Measurements from ENCODE around the gene ERCC4.

The ERCC4 gene

DNA sequence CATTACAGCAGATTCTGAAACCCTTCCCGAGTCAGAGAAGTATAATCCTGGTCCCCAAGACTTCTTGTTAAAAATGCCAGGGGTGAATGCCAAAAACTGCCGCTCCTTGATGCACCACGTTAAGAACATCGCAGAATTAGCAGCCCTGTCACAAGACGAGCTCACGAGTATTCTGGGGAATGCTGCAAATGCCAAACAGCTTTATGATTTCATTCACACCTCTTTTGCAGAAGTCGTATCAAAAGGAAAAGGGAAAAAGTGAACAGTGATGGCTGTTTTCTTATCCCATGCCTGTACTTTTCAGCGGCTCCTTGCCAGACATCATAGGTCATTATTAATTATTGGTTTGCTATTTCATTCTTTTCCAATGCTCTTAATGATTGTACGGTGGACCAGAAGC, 28.1 kb downstream of the ERCC4 start:
- Mint-ChIP-seq H3K27me3 (no peaks in the 10 kb centered on the region), H3K27ac (no peak overlapping the region), H3K4me1 (no peaks in the 10 kb centered on the region), H3K36me3 (ENCODE audit: low read depth) (peaks cover 30% of the 10 kb centered on the region), H3K4me3 (no peak overlapping the region), H3K9me3 (no peaks in the 10 kb centered on the region)
- ATAC-seq (no peak), DNase-seq (no peak)

- Mint-ChIP-seq H3K4me3 (no peak overlapping the region), H3K36me3 (ENCODE audit: low read depth) (peaks cover 18% of the 10 kb centered on the region), H3K27me3 (peaks cover 6% of the 10 kb centered on the region), H3K4me1 (no peaks in the 10 kb centered on the region), H3K27ac (no peak overlapping the region), H3K9me3 (no peaks in the 10 kb centered on the region)
- DNase-seq (no peak), ATAC-seq (no peak)
Observed at GRCh38 chr16:13950821-13951547, 31.0 kb downstream of the ERCC4 start.

- ATAC-seq (no peak), DNase-seq (no peak)
- H3K9me3 Mint-ChIP-seq: no peaks in the 10 kb centered on the region
- H3K4me1 Mint-ChIP-seq: peaks cover 5% of the 10 kb centered on the region
- H3K27ac Mint-ChIP-seq: no peak overlapping the region
- no peak overlapping the region for H3K4me3 Mint-ChIP-seq
- H3K36me3 Mint-ChIP-seq (ENCODE audit: low read depth): peaks cover 12% of the 10 kb centered on the region
- H3K27me3 Mint-ChIP-seq: peaks cover 11% of the 10 kb centered on the region
Observed at GRCh38 chr16:13951611-13952010, 31.7 kb downstream of the ERCC4 start.

GRCh38 chr16:13953501-13953900, 33.5 kb downstream of the ERCC4 start:
- DNase-seq (no peak), ATAC-seq (no peak)
- Mint-ChIP-seq H3K27me3 (peaks cover 13% of the 10 kb centered on the region), H3K36me3 (ENCODE audit: low read depth) (peaks cover 7% of the 10 kb centered on the region), H3K4me3 (no peak overlapping the region), H3K9me3 (no peaks in the 10 kb centered on the region), H3K27ac (no peak overlapping the region), H3K4me1 (peaks cover 17% of the 10 kb centered on the region)

GRCh38 chr16:13956635-13957196, 36.8 kb downstream of the ERCC4 start:
- Mint-ChIP-seq H3K9me3 (no peaks in the 10 kb centered on the region), H3K4me1 (peaks cover 17% of the 10 kb centered on the region), H3K27ac (no peak overlapping the region), H3K36me3 (ENCODE audit: low read depth) (no peaks in the 10 kb centered on the region), H3K27me3 (peaks cover 24% of the 10 kb centered on the region), H3K4me3 (peak overlapping the region; percentile 26)
- ATAC-seq (no peak), DNase-seq (no peak)

DNA sequence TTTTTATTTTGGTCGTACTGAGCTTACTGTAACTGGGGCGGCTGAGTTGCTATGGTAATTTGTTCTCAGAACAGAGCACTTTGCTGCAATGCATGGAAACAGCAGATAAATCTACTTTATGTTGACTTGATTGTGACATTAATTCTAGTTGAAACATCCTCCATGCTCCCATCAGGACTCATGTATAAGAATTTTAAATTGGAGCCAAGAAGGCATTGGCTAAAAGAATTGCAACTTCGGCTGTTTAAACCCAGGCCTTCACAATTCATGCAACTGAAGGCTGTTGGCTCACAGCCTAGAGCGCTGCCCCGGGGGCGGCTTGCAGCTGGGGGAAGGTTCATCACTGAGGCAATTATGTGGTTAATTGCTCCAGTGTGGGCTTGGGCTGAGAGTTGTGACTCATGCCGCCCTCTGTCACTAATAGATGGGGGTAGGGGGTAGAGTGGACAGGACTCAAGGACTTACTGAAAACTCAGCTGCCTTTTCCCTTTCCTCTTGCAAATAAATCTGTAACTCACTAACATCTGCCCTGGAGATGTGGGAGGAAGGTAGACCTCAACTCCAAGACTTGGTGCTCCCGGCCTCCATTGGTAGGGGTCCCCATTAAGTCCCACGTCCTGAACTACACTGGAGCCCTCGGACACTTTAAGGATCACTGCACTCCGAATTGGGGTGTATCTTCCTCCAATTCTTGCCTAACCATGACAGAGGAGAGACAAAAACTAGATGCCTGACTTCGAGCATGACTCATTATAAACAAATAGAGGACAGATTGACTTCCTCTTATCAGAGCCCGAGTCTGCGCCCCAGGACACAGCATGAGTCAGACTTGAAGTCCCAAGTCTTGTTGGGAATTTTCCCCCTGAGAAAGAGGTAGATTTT, 37.5 kb downstream of the ERCC4 start:
- Mint-ChIP-seq H3K4me3 (peak overlapping the region; percentile 26), H3K36me3 (ENCODE audit: low read depth) (no peaks in the 10 kb centered on the region), H3K4me1 (peaks cover 17% of the 10 kb centered on the region), H3K9me3 (no peaks in the 10 kb centered on the region), H3K27ac (no peak overlapping the region), H3K27me3 (peaks cover 29% of the 10 kb centered on the region)
- peak; percentile 66 for ATAC-seq
- peak; percentile 16 for DNase-seq

- DNase-seq (no peak), ATAC-seq (no peak)
- no peak overlapping the region for H3K27ac Mint-ChIP-seq
- H3K36me3 Mint-ChIP-seq (ENCODE audit: low read depth): no peaks in the 10 kb centered on the region
- H3K9me3 Mint-ChIP-seq: no peaks in the 10 kb centered on the region
- peaks cover 34% of the 10 kb centered on the region for H3K27me3 Mint-ChIP-seq
- peaks cover 17% of the 10 kb centered on the region for H3K4me1 Mint-ChIP-seq
- no peak overlapping the region for H3K4me3 Mint-ChIP-seq
Observed at GRCh38 chr16:13958474-13958873, 38.5 kb downstream of the ERCC4 start.

- DNase-seq (no peak), ATAC-seq (no peak)
- H3K9me3 Mint-ChIP-seq: no peaks in the 10 kb centered on the region
- peaks cover 17% of the 10 kb centered on the region for H3K4me1 Mint-ChIP-seq
- H3K4me3 Mint-ChIP-seq: no peak overlapping the region
- H3K27me3 Mint-ChIP-seq: peaks cover 41% of the 10 kb centered on the region
- H3K36me3 Mint-ChIP-seq (ENCODE audit: low read depth): no peaks in the 10 kb centered on the region
- H3K27ac Mint-ChIP-seq: no peak overlapping the region
Observed at GRCh38 chr16:13959626-13960025, 39.7 kb downstream of the ERCC4 start.

- ATAC-seq: no peak
Observed at GRCh38 chr16:13961099-13961811, 41.3 kb downstream of the ERCC4 start.

DNA sequence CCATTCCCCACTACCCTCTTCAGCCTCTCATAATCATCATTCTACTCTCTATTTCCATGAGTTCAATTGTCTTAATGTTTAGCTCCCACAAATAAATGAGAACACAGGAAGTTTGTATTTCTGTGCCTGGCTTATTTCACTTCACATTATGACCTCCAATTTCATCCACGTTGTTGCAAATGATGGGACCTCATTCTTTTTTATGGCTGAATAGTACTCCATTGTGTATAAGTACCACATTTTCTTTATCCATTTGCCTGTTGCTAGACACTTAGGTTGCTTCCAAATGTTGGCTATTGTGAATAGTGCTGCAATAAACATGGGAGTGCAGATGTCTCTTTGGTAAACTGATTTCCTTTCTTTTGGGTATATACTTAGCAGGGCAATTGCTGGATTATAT, 42.3 kb downstream of the ERCC4 start:
- Mint-ChIP-seq H3K9me3 (no peaks in the 10 kb centered on the region), H3K27ac (no peak overlapping the region), H3K36me3 (ENCODE audit: low read depth) (no peaks in the 10 kb centered on the region), H3K4me1 (peaks cover 8% of the 10 kb centered on the region), H3K4me3 (no peak overlapping the region), H3K27me3 (peaks cover 41% of the 10 kb centered on the region)
- DNase-seq (no peak), ATAC-seq (no peak)

More at GRCh38 chr16:13961099-13961811, 41.3 kb downstream of the ERCC4 start:
- Mint-ChIP-seq H3K9me3 (no peaks in the 10 kb centered on the region), H3K27me3 (peaks cover 43% of the 10 kb centered on the region), H3K36me3 (ENCODE audit: low read depth) (no peaks in the 10 kb centered on the region), H3K4me1 (peaks cover 16% of the 10 kb centered on the region), H3K27ac (no peak overlapping the region), H3K4me3 (no peak overlapping the region)
- DNase-seq: no peak

- ATAC-seq: no peak
- no peak overlapping the region for H3K4me3 Mint-ChIP-seq
- no peak for DNase-seq
- no peak overlapping the region for H3K27ac Mint-ChIP-seq
- peaks cover 27% of the 10 kb centered on the region for H3K27me3 Mint-ChIP-seq
- H3K9me3 Mint-ChIP-seq: peaks cover 4% of the 10 kb centered on the region
- no peaks in the 10 kb centered on the region for H3K4me1 Mint-ChIP-seq
- no peaks in the 10 kb centered on the region for H3K36me3 Mint-ChIP-seq (ENCODE audit: low read depth)
Observed at GRCh38 chr16:13968835-13969234, 48.9 kb downstream of the ERCC4 start.

DNA sequence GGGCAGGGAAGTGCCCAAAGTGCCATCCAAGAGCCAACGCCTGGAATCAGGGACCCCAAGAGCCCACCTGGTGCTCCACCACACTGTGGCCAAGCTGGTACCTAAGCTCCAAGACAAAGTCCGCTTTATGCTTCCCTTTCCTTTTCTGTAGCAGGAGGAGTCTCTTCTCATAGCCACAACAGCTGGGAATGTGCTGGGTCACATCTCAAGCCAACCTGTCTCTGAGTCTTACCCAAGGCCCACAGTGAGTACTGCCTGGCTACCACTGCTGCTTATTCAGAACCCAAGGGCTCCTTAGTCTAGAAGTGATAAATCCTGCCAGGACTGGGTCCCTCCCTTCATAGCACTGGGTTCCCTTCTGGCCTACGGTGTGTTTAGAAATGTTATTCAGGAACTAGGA, 49.8 kb downstream of the ERCC4 start:
- Mint-ChIP-seq H3K4me3 (no peak overlapping the region), H3K9me3 (peaks cover 4% of the 10 kb centered on the region), H3K27me3 (peaks cover 27% of the 10 kb centered on the region), H3K4me1 (no peaks in the 10 kb centered on the region), H3K36me3 (ENCODE audit: low read depth) (no peaks in the 10 kb centered on the region), H3K27ac (no peak overlapping the region)
- no peak for ATAC-seq
- no peak for DNase-seq

DNA sequence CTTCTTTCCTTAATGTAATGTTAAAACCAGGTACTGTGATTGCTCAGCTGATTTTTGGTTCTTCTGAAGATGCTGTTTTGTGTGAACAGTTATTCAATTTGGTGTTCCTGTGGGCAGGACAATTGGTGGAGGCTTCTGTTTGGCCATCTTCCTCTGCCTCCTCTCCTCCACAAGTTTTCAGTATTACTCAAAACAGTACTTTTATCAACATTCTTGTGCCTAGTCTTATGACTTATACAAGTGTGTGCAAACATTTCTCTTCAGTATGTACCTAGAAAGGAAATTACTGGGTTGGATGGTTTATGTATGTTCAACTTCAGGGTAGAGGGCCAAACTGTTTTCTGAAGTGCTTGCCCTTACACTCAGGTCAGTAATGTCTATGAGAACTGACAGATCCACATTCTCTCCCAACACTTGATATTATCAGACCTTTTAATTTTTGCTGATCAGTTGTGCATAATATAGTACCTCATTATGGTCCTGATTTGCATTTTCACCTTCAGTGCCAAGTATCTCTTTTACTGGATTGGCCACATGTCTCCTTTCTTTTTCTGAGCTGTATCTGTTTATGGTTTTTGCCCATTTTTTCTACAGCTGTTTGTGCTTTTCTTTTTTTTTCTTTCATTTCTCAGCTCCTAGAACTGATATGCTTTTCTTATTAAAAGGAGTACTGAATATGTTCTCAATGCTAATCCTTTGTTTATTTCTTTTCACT, 50.9 kb downstream of the ERCC4 start:
- no peak for DNase-seq
- Mint-ChIP-seq H3K27me3 (peaks cover 17% of the 10 kb centered on the region), H3K4me1 (no peaks in the 10 kb centered on the region), H3K27ac (no peak overlapping the region), H3K36me3 (ENCODE audit: low read depth) (no peaks in the 10 kb centered on the region), H3K9me3 (peaks cover 4% of the 10 kb centered on the region), H3K4me3 (no peak overlapping the region)
- ATAC-seq: no peak
